ENCODE results near the gene FTO.
A peak's percentile ranks its signal among the peaks of the same experiment; 100 is the strongest.

FTO gene

DNA sequence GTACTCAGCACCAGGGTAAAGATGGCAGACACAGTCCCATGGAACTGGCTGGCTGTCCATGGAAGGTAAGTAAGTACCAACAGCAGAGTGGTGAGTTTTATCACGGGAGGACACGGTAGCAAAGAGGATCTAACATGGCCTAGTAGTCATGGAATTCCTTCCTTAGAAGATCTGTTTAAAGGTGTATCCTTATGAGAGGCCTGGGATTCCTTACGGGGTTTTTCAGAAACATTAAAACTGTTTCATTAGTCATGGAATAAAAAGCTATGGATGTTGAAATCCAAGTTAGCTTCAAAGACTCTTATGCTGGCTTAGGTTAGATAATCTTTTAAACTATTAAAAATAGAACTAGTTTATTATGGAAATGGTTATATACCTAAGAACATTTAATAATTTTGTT lies 7.4 kb downstream of the FTO start:
- DNase-seq (ENCODE audit: low read depth in 3 of 3) = no peak

DNA sequence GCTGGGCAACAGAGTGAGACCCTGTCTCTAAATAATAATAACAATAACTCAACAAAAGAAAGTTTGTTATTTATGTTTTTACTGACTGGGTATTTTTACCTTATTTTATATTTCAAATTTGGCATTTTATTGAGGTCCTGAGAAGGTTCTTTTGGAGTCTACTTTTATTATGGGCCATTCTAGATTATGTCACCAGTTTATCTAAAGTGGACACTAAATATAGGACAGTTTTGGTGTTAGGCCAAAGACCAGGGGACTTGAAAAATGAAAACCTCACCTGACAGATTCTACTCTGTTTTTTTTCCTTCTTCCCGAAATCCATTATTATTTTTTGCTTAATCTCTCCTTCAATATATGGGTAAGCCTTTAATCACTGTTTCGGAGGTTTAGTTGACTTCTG lies 8.1 kb downstream of the FTO start:
- no peak for DNase-seq (ENCODE audit: low read depth in 3 of 3)

DNA sequence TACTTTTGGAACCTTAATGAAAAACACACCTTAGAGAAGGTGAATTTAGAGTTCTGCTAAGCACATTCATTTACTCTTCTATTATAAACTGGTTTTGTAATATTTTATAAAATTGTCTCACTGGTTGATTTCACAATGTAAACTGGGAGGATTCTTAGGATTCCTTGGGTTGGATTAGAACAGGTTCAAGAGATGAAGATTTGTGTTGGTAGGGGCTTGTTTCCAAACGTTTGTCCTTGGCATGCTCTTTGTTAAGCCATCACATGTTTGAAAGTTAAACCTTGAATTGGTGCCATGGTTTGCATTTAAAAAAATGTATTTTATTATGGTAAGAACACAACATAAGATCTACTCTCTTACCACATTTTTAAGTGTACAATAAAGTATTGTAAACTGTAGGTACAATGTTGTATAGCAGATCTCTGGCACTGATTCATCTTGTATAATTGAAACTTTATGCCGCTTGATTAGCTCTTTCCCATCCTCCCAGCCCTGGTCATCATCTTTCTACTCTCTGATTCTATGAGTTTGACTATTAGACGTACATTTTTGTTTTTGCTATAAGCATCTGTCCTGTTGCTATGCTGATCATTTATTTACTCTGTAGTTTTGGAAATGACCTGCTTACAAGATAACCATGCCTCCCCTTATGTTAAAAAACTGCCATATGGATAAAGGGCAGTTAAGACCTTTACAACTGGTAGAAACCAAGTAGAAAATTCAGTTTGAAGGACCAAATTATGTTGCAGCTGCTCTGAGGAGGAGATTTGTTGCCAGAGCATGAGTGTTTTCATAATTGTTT lies 9.6 kb downstream of the FTO start:
- no peak for DNase-seq (ENCODE audit: low read depth in 3 of 3)

DNA sequence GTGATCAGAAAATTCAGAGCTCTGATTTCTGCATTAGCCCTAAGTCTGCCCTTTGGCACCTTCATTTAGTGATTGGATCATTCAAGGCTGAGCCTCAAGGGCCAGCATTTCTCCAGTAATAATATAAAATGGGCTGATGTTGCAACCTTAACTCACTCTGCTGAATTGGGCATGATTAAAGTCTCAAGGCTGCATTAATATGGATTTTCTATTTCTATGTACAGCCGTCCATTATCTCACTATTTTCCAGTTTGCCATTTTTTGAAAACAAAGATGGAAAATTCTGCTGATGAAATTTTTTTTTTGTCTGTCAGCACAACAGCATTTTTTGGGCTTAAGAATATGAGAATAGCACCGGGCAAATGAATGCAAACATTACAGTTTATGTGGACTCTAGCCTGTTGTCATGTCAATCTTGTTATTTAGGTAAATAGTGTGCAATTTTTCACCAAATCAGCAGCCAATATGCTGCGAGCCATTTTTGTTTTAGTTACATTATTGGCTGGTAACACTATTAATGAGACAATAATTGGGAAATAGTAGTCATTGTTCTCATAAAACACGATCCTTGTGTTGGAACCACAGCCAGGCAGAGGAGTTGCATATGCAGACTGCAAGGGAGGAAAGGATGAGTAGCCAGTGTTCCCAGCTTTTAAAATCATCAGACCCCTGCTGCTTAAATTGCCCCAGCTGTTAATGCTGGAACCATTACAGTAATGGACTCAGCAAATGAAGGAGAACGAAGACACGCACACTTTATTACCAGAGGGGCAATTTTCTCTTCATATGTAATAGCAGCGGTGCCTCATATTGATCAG lies 10.5 kb downstream of the FTO start:
- DNase-seq (ENCODE audit: low read depth in 3 of 3) = no peak

DNA sequence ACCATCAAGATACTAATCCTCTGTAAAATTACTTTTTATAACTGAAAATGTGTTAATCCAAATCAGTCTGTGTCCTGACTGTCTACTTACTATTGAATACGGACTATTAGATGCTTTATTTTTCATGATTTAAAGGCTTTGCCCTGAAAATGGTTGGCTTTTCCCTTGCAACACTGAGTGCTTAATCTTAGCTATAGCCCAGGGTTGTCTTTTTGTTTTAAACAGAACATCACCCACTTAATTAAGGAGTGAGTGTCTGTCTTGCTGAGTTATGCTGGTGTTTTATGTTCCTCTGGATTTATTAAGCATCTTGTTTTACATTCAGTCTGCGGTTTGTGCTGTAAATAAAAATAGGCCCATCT lies 11.0 kb downstream of the FTO start:
- no peak for DNase-seq (ENCODE audit: low read depth in 3 of 3)

DNA sequence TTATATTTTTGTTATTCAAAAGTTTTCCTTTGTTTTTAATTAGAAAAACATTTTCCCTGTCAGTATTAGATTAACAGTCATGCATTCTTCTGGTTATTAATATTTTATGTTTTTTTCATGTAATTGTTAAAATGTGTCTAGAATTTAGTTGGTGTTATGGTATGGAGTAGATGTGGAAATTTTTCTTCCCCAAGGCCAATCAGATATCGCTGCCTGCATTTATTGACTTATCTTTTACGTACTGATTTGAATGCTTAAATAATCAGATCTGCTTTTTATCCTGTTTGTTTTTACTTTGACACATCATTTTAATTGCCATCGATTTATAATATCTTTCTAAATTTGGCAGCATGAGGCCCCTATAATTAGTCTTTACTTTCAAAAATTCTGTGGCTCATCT lies 13.6 kb downstream of the FTO start:
- no peak for DNase-seq (ENCODE audit: low read depth in 3 of 3)

DNA sequence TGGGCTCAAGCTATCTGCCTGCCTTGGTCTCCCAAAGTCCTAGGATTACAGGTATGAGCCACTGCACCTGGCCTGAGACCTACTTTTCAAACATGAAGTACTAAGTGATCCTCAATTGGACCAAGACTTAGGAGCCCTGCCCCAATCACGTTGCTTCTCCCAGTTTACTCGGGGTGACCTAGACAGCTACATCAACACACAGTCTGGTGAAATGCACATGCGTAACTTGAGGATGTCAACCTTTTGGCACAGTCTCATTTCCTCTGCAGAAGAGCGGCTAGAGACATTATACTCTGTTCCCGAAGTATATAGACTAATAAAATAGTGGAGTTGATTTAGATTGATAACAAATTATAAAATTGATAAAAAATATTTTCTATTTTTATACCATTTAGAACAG lies 17.1 kb downstream of the FTO start:
- DNase-seq (ENCODE audit: low read depth in 3 of 3) = no peak

DNA sequence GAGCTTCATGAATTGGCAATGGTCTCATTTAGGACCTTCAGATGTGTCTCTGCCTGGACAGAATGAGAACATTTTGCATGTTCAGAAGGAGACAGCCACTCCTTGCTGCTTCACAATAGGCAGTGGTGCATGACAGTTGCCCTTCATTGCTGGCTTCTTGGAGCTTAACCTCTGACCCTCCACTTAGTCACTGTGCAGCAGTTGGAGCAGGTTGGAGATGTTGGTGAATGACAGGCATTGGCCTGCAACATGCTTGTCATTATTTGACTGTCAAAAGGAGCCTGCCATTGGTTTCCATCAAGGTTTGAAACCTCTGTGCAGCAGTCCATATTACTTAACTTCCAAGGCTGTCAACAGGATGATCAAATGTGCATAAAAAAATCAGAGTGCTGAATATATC lies 22.7 kb downstream of the FTO start:
- no peak for DNase-seq (ENCODE audit: low read depth in 3 of 3)

DNA sequence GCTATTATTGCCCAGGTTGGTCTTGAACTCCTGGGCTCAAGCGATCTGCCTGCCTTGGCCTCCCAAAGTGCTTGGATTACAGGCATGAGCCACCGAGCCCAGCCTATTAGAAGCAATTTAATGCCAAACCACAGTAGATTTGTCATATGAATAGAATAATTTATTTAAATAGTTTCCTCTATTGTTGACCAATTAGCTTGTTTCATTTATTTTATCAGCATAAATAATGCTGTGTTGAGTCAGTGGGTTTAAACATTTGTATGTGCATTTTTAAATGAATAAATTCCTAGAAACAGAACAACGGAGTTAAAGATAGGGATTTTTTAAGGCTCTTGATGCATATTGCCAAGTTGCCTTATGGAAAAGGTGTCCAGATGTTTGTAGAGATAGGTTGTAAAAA lies 26.7 kb downstream of the FTO start:
- no peak for DNase-seq (ENCODE audit: low read depth in 3 of 3)

DNA sequence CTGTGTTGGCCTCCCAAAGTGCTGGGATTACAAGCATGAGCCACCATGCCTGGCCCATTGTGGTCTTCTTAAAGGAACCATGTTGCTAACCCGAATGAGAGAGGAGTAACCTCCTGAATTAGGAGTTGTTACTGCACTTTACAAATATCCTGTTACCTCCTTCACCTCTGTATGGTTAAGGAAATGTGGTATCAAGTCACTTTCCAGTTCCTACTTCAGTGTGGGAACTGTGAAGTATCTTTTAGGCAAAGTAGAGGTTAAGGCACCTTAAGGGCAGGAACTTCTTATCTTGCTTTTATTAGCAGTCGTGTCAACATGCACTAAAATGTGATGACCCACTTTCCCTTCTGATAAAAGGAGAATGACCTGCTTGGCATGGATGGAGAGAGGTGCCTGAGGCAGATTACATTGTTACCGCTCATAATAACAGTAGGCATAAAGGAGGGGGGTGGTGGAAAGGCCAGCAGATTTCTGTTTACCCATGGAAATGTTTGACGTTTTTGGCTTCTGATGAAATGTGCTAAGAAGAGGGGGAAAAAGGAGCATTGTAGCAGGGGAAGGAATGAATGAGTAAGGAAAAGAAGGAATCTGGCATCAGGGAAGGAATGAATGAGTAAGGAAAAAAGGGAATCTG lies 28.5 kb downstream of the FTO start:
- DNase-seq (ENCODE audit: low read depth in 3 of 3) = no peak

DNA sequence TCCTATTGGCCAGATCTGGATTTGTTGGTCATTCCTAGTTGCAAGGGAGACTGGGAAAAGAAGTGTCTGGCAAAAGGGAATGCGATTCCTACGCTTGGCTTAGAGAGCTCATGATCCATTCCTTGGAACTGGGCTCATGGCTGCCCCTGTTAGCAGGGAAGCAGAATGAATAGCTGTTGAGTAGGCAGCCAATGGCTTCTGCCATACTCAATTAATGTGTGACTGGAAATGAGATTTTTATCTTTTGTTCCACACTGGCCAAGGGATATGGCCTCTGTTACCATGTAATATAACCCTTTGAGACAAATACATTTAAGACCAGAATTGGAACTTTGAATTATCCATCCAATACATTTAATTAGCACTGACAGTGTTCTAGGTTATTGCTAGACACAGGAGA lies 31.0 kb downstream of the FTO start:
- DNase-seq (ENCODE audit: low read depth in 3 of 3) = no peak

DNA sequence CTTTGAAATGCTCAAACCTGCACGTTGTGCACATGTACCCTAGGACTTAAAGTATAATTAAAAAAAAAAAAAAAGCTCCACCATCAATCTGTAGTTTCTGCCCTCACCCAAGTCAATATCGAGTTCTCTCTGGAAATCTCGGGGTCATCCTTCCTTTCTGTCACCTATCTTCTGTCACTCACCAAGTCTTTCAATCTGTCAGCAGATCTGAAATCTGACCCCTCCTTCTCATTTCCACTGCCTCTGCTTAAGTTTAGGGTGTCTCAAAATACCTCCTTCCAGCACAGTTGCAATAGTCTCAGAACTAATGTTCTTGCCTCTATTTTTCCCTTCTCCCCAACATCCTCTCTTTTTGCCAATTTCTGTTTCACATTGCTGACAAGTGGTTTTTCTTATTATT lies 32.3 kb downstream of the FTO start:
- no peak for DNase-seq (ENCODE audit: low read depth in 3 of 3)

DNA sequence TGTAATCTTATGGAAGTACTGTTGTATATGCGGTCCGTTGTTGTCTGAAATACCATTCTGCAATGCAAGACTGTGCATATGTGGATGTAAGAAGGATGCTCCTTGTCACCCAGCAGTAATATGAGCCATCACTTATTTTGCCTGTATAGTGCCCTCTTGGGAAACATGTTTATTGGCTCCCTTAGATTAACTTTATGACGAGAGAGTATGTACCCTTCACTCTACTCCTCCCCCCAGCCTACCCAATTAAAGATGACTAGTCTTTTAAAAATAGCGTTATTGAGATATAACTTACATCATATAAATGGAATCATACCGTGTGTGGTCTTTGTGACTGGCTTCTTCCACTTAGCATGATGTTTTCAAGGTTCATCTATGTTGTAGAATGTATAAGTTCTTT lies 33.6 kb downstream of the FTO start:
- DNase-seq (ENCODE audit: low read depth in 3 of 3) = no peak

DNA sequence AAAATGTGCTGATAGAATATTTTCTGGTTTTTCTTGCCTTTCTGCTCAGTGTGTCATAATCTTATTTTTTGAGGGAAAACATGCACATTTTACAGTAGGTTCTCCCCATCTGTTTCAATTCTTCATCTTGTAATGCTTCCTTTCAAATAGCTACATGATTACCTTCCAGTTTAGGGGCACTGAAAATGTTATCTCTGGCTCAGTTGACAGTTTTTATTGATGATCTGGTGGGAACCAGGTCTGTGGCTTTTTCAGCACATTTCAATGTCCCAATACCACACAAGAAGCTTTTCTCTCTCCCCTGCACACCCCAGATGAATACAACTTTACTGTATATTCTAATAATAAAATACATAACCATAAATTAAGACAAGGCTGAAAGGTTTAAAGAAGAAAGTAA lies 36.5 kb downstream of the FTO start:
- DNase-seq (ENCODE audit: low read depth in 3 of 3) = no peak

DNA sequence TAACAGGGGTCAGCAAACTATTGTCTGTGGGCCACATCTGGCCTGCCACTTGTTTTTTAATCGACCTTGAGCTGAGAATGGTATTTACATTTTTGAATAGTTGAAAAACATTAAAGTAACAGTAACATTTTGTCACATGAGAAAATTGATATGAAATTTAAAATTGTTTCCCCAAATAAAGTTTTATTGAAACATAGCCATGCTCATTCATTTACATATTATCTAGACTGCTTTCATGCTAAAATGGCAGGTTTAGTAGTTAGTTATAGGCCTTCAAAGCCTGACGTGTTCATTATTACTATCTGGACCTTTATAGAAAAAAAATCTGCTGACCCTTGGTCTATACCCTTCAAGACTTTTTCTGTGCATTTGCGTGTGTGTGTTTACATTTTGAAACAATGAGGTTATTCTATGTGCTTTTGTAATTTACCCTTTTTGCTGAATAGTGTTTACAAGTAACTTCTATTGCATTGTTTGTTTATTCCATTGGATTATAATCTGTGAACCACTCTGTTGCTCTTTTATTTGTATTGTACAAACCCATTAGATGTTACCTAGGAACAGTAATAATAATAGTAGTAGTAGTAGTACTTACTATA lies 37.1 kb downstream of the FTO start:
- no peak for DNase-seq (ENCODE audit: low read depth in 3 of 3)

DNA sequence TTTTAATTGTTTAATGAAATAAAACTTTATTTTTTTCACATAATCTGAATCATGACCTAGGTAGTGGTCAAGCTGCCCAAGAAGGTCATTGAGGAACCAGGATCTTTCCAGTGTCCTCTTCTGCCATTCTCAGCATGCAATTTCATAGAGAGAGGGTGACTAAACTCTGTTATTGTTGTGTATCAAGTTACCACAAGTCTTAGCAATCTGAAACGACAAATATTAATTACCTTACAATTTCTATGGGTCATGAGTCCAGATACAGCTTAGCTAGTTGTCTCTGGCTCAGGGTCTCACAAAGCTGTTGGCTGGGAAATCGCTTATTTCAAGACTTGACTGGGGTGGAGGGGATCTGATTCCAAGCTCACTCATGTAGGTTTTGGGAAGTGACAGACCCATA lies 37.6 kb downstream of the FTO start:
- DNase-seq (ENCODE audit: low read depth in 3 of 3) = no peak

DNA sequence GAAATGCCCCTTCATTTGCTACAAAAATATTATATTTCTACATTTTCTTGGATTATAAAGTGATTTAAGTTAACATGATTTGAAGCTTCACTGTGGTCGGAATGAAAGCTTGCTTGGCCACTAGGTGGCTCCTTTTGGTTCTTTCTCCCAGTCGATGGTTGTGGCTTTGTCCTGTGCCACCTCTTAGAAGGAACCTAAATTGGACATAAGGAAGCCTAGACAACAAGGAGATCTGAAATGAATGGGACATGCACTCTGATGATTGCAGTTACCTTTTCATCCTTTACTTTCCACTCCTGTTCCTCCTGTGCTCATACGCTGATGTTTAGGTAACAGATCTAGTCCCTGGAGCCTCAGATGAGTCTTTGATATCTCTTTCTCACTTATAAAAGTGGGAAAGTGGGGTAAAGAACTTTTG lies 39.2 kb downstream of the FTO start:
- DNase-seq (ENCODE audit: low read depth in 3 of 3) = no peak

DNA sequence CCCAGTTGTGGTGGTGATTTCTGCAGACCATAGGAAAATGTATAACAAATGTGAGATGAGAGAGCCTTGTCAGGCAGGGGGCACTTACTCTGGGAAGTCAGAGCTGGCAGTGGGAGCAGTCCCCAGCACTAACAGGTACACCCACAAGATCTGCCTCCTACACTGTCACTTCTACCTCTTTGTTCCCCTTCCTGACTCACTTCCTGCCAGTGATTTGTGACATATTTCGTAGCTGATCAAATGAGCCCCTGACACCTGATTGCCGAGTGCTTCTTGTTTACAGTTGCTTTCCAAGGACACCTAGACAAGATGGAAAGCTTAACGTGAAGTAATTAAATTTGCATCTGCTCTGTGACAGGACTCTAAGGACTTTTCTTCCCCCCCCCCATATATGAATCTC lies 40.5 kb downstream of the FTO start:
- peak in 2 of 3 experiments; percentile 1 for DNase-seq (ENCODE audit: low read depth in 3 of 3)

DNA sequence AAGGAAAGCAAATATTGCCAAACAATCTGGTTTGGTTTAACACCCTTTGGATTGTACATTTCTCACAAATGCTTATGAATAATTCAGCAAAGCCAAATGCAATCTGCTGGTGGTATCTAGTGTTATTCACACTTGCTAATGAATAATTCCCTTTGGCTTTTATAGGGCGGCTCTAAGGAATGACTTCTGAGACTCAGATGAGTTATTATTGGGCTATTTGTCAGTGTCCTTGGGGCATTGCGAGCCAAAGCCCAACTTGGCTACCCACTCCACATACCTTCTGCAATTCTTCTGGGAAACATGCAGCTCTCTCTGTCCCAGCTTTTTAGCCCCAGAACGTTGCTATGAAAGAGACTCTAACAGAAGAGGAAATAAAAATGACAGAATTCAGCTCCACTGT lies 41.1 kb downstream of the FTO start:
- no peak for DNase-seq (ENCODE audit: low read depth in 3 of 3)

DNA sequence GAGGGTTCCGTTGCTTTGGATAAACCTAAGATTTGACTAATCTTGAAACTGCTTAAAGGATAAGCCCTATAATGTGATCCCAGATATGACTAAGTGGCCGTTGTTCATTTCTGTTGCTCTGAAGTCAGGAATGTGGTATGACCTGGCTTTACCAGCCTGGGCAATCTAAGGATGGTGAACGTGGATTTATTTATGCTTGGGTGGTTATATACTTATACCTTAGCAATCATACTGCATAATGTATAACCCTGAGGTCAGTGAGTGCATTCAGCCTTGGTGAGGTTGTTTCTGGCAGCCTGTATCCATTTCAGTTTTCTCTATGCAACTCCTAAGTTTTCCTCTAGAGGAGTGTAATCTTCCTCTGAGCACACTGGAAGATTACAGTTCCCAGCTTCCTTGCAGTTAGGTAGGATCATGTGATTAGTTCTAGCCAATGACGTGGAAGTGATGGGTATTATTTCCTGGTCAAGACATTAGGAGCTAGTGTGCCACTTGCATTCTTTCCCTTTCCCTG lies 41.9 kb downstream of the FTO start:
- no peak for DNase-seq (ENCODE audit: low read depth in 3 of 3)

DNA sequence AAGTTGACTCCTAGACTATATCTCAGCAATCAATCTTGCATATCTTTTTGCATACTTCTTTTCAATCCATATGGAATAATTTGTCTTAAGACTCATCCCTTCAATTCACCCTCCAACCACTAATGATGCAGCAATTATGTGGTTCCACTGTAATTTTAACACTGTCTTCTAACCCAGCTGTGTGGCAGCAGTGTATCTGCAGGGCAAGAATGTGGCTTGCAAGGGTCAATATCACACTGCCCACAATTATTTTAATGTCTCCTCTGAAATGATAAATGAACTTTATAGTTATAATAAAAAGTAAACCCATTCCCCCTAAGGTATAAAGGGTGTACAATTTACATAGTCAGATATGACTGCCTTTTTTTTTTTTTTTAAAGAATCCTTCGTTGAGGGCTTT lies 48.6 kb downstream of the FTO start:
- no peak for DNase-seq (ENCODE audit: low read depth in 3 of 3)

DNA sequence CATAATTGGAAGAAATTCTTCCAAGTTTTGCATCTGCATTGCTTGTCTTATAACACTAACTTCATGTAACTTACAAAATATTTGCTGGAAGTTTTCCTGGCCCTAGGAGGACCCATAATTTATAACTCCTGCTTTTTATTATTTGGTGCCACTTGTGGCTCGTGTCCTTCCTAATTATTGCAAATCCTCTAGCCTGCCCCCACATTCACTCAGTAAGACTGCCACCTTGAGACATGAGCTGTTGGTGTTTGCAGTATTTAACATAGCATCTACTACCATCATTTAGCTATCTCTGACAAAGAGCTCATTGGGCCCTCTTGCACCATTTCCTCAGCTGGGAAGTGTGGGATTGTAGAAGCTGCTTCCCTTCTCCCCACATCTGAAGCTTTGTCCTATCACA lies 49.5 kb downstream of the FTO start:
- DNase-seq (ENCODE audit: low read depth in 3 of 3) = no peak
